ENCODE data around the gene MDFIC.
A peak's percentile ranks its signal among the peaks of the same experiment; 100 is the strongest.

MDFIC gene

GRCh38 chr7:115007751-115008150 lies 85.9 kb downstream of the MDFIC start:
- no peaks in the 10 kb centered on the region for H3K9me3 ChIP-seq (ENCODE audit: control insufficient read depth in 2 of 2, low read length in 2 of 2)
- H3K27me3 ChIP-seq (ENCODE audit: control insufficient read depth in 2 of 2, insufficient read depth in 2 of 2, low read length in 2 of 2) = no peaks in the 10 kb centered on the region
- no peak overlapping the region for H3K9ac ChIP-seq (ENCODE audit: low read depth in 1 of 2, low read length in 2 of 2)
- H3K36me3 ChIP-seq (ENCODE audit: control insufficient read depth in 2 of 2, insufficient read depth in 2 of 2, low read length in 2 of 2) = no peaks in the 10 kb centered on the region
- no peak overlapping the region for H3K4me3 ChIP-seq (ENCODE audit: low read length in 2 of 2)
- peaks cover 7 to 10% of the 10 kb centered on the region in 2 donors for H3K4me1 ChIP-seq (ENCODE audit: control insufficient read depth in 2 of 2, insufficient read depth in 2 of 2, low read length in 2 of 2)
- H3K27ac ChIP-seq (ENCODE audit: low read depth in 2 of 2, low read length in 2 of 2) = no peak overlapping the region

DNA sequence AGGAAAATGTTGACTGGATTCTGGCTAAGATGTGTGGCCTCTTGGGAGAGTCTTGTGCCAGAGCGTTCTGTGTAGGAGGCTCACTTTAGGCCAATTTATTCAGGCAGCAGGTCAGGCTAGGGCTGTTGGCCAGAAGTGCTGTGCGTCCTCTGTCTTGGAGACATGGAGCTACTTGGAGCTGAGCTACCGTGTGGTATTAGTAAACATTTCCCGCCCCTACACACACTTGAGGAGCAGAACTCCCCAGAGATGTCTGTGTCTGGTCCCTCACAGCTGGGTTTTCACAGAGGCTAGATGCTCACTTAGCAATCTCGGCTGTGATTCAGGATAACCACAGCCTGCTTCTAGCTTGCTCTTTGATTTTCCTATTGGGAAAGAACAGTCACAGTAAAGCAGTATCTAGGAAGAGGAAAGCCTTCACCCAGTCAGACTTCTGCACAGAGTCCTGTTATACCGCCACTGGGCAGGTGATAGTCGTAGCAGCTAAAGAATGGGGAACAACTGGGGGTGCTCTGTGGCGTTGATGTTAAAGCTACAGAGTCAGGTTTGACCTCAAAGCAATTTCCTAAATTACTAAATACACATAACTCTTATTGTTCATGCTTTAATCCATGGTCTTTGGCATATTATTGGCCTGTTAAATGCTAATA lies 86.7 kb downstream of the MDFIC start:
- Histone ChIP-seq H3K4me3 (ENCODE audit: low read length in 2 of 2) (peak overlapping the region in 1 of 2 donors; percentile 21), H3K9ac (ENCODE audit: low read depth in 1 of 2, low read length in 2 of 2) (no peak overlapping the region), H3K27ac (ENCODE audit: low read depth in 2 of 2, low read length in 2 of 2) (peak overlapping the region; percentile 6 to 25), H3K9me3 (ENCODE audit: control insufficient read depth in 2 of 2, low read length in 2 of 2) (no peaks in the 10 kb centered on the region), H3K27me3 (ENCODE audit: control insufficient read depth in 2 of 2, insufficient read depth in 2 of 2, low read length in 2 of 2) (no peaks in the 10 kb centered on the region), H3K4me1 (ENCODE audit: control insufficient read depth in 2 of 2, insufficient read depth in 2 of 2, low read length in 2 of 2) (peaks cover 7 to 10% of the 10 kb centered on the region in 2 donors), H3K36me3 (ENCODE audit: control insufficient read depth in 2 of 2, insufficient read depth in 2 of 2, low read length in 2 of 2) (no peaks in the 10 kb centered on the region)

DNA sequence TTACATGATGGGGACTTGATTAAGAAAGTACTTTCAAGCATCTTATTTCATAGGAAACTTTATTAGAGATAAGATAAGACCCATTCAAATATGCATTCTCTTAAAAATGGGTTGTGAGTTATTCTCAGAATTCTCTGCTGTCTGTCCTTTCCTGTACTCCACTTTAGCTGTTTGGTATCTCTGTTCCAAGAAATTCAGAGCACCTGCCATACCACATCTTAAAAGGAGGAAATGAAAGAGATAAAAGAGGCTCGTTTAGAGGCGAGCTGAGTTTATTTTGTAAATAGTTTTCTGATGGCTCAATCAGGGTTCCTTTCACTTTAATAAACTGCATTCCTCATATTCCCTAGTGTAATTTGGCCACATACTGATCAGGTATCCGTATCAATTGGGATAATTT lies 87.2 kb downstream of the MDFIC start:
- Histone ChIP-seq H3K9ac (ENCODE audit: low read depth in 1 of 2, low read length in 2 of 2) (no peak overlapping the region), H3K27me3 (ENCODE audit: control insufficient read depth in 2 of 2, insufficient read depth in 2 of 2, low read length in 2 of 2) (no peaks in the 10 kb centered on the region), H3K27ac (ENCODE audit: low read depth in 2 of 2, low read length in 2 of 2) (peak overlapping the region; percentile 6 to 49), H3K4me1 (ENCODE audit: control insufficient read depth in 2 of 2, insufficient read depth in 2 of 2, low read length in 2 of 2) (peaks cover 7 to 10% of the 10 kb centered on the region in 2 donors), H3K4me3 (ENCODE audit: low read length in 2 of 2) (peak overlapping the region in 1 of 2 donors; percentile 21), H3K36me3 (ENCODE audit: control insufficient read depth in 2 of 2, insufficient read depth in 2 of 2, low read length in 2 of 2) (no peaks in the 10 kb centered on the region), H3K9me3 (ENCODE audit: control insufficient read depth in 2 of 2, low read length in 2 of 2) (no peaks in the 10 kb centered on the region)

GRCh38 chr7:115009736-115010440 lies 88.0 kb downstream of the MDFIC start:
- Histone ChIP-seq H3K36me3 (ENCODE audit: control insufficient read depth in 2 of 2, insufficient read depth in 2 of 2, low read length in 2 of 2) (no peaks in the 10 kb centered on the region), H3K4me1 (ENCODE audit: control insufficient read depth in 2 of 2, insufficient read depth in 2 of 2, low read length in 2 of 2) (peaks cover 7 to 10% of the 10 kb centered on the region in 2 donors), H3K9me3 (ENCODE audit: control insufficient read depth in 2 of 2, low read length in 2 of 2) (no peaks in the 10 kb centered on the region), H3K4me3 (ENCODE audit: low read length in 2 of 2) (no peak overlapping the region), H3K9ac (ENCODE audit: low read depth in 1 of 2, low read length in 2 of 2) (no peak overlapping the region), H3K27ac (ENCODE audit: low read depth in 2 of 2, low read length in 2 of 2) (peak overlapping the region in 1 of 2 donors; percentile 49), H3K27me3 (ENCODE audit: control insufficient read depth in 2 of 2, insufficient read depth in 2 of 2, low read length in 2 of 2) (no peaks in the 10 kb centered on the region)

GRCh38 chr7:115010441-115010820 lies 88.5 kb downstream of the MDFIC start:
- H3K4me1 ChIP-seq (ENCODE audit: control insufficient read depth in 2 of 2, insufficient read depth in 2 of 2, low read length in 2 of 2) = peaks cover 7 to 10% of the 10 kb centered on the region in 2 donors
- H3K9ac ChIP-seq (ENCODE audit: low read depth in 1 of 2, low read length in 2 of 2) = no peak overlapping the region
- H3K4me3 ChIP-seq (ENCODE audit: low read length in 2 of 2) = no peak overlapping the region
- no peaks in the 10 kb centered on the region for H3K27me3 ChIP-seq (ENCODE audit: control insufficient read depth in 2 of 2, insufficient read depth in 2 of 2, low read length in 2 of 2)
- no peaks in the 10 kb centered on the region for H3K36me3 ChIP-seq (ENCODE audit: control insufficient read depth in 2 of 2, insufficient read depth in 2 of 2, low read length in 2 of 2)
- H3K27ac ChIP-seq (ENCODE audit: low read depth in 2 of 2, low read length in 2 of 2) = no peak overlapping the region
- no peaks in the 10 kb centered on the region for H3K9me3 ChIP-seq (ENCODE audit: control insufficient read depth in 2 of 2, low read length in 2 of 2)

DNA sequence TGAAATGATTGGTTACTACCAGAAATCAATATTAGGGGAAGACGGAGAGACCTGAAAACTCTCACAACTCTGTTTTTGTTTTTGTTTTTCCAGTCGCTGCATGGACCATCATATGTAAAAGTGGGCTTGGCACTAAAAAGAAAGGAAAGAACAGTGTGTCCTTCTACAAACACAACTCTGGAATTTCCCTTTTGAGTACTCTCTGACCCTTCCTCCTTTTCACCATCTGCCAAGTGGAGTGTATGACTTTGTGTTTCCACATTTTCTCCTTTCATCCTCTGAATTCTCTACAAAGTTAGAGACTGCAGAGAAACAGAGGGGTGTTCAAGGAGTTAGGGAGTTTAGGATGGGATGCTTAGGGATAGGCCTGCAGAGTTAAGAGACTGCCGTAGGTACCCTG lies 92.0 kb downstream of the MDFIC start:
- Histone ChIP-seq H3K36me3 (ENCODE audit: control insufficient read depth in 2 of 2, insufficient read depth in 2 of 2, low read length in 2 of 2) (peaks cover 0 to 6% of the 10 kb centered on the region in 2 donors), H3K9ac (ENCODE audit: low read depth in 1 of 2, low read length in 2 of 2) (no peak overlapping the region), H3K4me3 (ENCODE audit: low read length in 2 of 2) (no peak overlapping the region), H3K4me1 (ENCODE audit: control insufficient read depth in 2 of 2, insufficient read depth in 2 of 2, low read length in 2 of 2) (peaks cover 7% of the 10 kb centered on the region in 2 donors), H3K27ac (ENCODE audit: low read depth in 2 of 2, low read length in 2 of 2) (no peak overlapping the region), H3K9me3 (ENCODE audit: control insufficient read depth in 2 of 2, low read length in 2 of 2) (no peaks in the 10 kb centered on the region), H3K27me3 (ENCODE audit: control insufficient read depth in 2 of 2, insufficient read depth in 2 of 2, low read length in 2 of 2) (no peaks in the 10 kb centered on the region)

GRCh38 chr7:115014794-115015193 lies 92.9 kb downstream of the MDFIC start:
- H3K4me3 ChIP-seq (ENCODE audit: low read length in 2 of 2) = no peak overlapping the region
- H3K36me3 ChIP-seq (ENCODE audit: control insufficient read depth in 2 of 2, insufficient read depth in 2 of 2, low read length in 2 of 2) = peaks cover 0 to 6% of the 10 kb centered on the region in 2 donors
- H3K9me3 ChIP-seq (ENCODE audit: control insufficient read depth in 2 of 2, low read length in 2 of 2) = no peaks in the 10 kb centered on the region
- H3K9ac ChIP-seq (ENCODE audit: low read depth in 1 of 2, low read length in 2 of 2) = no peak overlapping the region
- H3K4me1 ChIP-seq (ENCODE audit: control insufficient read depth in 2 of 2, insufficient read depth in 2 of 2, low read length in 2 of 2) = peaks cover 2 to 3% of the 10 kb centered on the region in 2 donors
- no peaks in the 10 kb centered on the region for H3K27me3 ChIP-seq (ENCODE audit: control insufficient read depth in 2 of 2, insufficient read depth in 2 of 2, low read length in 2 of 2)
- H3K27ac ChIP-seq (ENCODE audit: low read depth in 2 of 2, low read length in 2 of 2) = no peak overlapping the region

DNA sequence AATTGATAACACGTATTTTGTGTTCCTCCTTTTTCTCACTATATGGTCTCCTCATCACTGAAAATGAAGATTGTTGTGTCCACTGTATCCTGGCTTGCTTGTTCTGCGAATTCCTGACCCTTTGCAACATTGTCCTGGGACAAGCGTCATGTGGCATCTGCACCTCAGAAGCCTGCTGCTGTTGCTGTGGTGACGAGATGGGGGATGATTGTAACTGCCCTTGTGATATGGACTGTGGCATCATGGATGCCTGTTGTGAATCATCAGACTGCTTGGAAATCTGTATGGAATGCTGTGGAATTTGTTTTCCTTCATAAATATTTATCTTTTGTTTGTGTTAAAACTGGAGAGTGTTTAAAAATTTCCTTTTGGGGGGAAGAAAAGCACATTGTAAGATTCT lies 93.7 kb downstream of the MDFIC start:
- H3K9ac ChIP-seq (ENCODE audit: low read depth in 1 of 2, low read length in 2 of 2) = no peak overlapping the region
- no peak overlapping the region for H3K27ac ChIP-seq (ENCODE audit: low read depth in 2 of 2, low read length in 2 of 2)
- no peaks in the 10 kb centered on the region for H3K4me1 ChIP-seq (ENCODE audit: control insufficient read depth in 2 of 2, insufficient read depth in 2 of 2, low read length in 2 of 2)
- no peak overlapping the region for H3K4me3 ChIP-seq (ENCODE audit: low read length in 2 of 2)
- peaks cover 0 to 6% of the 10 kb centered on the region in 2 donors for H3K36me3 ChIP-seq (ENCODE audit: control insufficient read depth in 2 of 2, insufficient read depth in 2 of 2, low read length in 2 of 2)
- no peaks in the 10 kb centered on the region for H3K27me3 ChIP-seq (ENCODE audit: control insufficient read depth in 2 of 2, insufficient read depth in 2 of 2, low read length in 2 of 2)
- no peaks in the 10 kb centered on the region for H3K9me3 ChIP-seq (ENCODE audit: control insufficient read depth in 2 of 2, low read length in 2 of 2)

DNA sequence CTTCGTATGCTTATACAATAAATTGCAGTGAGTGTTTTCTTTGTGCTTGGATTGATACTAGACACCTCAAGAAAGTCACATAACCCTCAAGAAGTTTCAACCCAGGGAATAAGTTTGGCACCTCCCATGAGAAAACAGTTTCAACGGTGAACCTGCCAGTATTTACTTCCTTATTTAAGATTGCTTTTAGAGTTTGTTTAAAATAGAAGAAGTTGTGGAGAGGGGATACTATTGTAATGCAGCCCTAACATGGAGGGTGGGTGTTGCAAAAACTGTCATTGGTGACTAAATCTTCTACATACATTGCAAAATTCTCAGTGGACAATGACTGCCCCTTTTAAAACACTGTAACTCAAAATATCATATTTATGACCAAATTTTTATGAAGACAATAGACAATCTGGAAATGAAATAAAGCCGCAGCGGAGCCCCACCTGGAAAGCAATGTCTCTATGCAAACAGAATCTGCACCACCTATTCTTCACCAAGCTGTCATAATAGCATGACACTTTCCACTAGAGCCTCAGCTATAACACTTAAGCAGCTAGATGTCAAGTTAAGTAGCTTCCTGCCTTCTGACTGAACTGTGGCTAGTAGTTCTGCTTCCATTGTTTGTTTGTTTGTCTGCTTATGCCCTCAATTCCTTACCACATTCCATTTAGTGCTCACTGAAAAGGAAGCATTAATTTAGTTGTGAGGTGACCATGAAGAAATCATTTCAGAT lies 98.2 kb downstream of the MDFIC start:
- Histone ChIP-seq H3K4me3 (ENCODE audit: low read length in 2 of 2) (no peak overlapping the region), H3K36me3 (ENCODE audit: control insufficient read depth in 2 of 2, insufficient read depth in 2 of 2, low read length in 2 of 2) (peaks cover 0 to 6% of the 10 kb centered on the region in 2 donors), H3K27ac (ENCODE audit: low read depth in 2 of 2, low read length in 2 of 2) (no peak overlapping the region), H3K9ac (ENCODE audit: low read depth in 1 of 2, low read length in 2 of 2) (no peak overlapping the region), H3K4me1 (ENCODE audit: control insufficient read depth in 2 of 2, insufficient read depth in 2 of 2, low read length in 2 of 2) (no peaks in the 10 kb centered on the region), H3K27me3 (ENCODE audit: control insufficient read depth in 2 of 2, insufficient read depth in 2 of 2, low read length in 2 of 2) (no peaks in the 10 kb centered on the region), H3K9me3 (ENCODE audit: control insufficient read depth in 2 of 2, low read length in 2 of 2) (no peaks in the 10 kb centered on the region)

GRCh38 chr7:115023219-115023618 lies 101.3 kb downstream of the MDFIC start:
- H3K4me1 ChIP-seq (ENCODE audit: control insufficient read depth in 2 of 2, insufficient read depth in 2 of 2, low read length in 2 of 2) = no peaks in the 10 kb centered on the region
- no peak overlapping the region for H3K27ac ChIP-seq (ENCODE audit: low read depth in 2 of 2, low read length in 2 of 2)
- no peak overlapping the region for H3K9ac ChIP-seq (ENCODE audit: low read depth in 1 of 2, low read length in 2 of 2)
- no peaks in the 10 kb centered on the region for H3K27me3 ChIP-seq (ENCODE audit: control insufficient read depth in 2 of 2, insufficient read depth in 2 of 2, low read length in 2 of 2)
- no peaks in the 10 kb centered on the region for H3K9me3 ChIP-seq (ENCODE audit: control insufficient read depth in 2 of 2, low read length in 2 of 2)
- H3K36me3 ChIP-seq (ENCODE audit: control insufficient read depth in 2 of 2, insufficient read depth in 2 of 2, low read length in 2 of 2) = no peaks in the 10 kb centered on the region
- no peak overlapping the region for H3K4me3 ChIP-seq (ENCODE audit: low read length in 2 of 2)
